AG04450 (cell line): ENCODE results near the gene ECEL1. TPM values are rescaled to one million over a fixed set of nuclear protein-coding genes. Genes with fewer than 3 reads are reported as not detected.

Source experiments
- CTCF ChIA-PET: fragments of 300-600, 350-600 bp; formaldehyde crosslinking; extraction: SDS; loops from one replicate; lab custom pipeline; 2022; ENCODE audit warnings: antibody characterized with exemption, inconsistent platforms; lab: Charles Lee
- POLR2A ChIA-PET: fragments of 350-600 bp; formaldehyde crosslinking; extraction: SDS; loops from one replicate; lab custom pipeline; 2021; ENCODE audit warnings: antibody characterized with exemption, inconsistent platforms; lab: Yijun Ruan, JAX
- DNase-seq: peaks from one replicate; pipeline ENCODE4 v3.0.0-alpha.2; 2011; ENCODE audit warnings: low read depth, low spot score
- H3K27ac ChIP-seq: one replicate; pipeline ENCODE4 v1.5.1; 2012; ENCODE audit warnings: low read depth, low read length, control low read depth
- H3K27me3 ChIP-seq: one replicate; pipeline ENCODE4 v1.6.0; 2012; ENCODE audit warnings: low read length; ENCODE audit not compliant: control insufficient read depth, insufficient read depth
- H3K4me3 ChIP-seq: 2 replicates; pipeline ENCODE4 v1.5.1; 2011; ENCODE audit warnings: mild to moderate bottlenecking, low read depth, low read length, control low read depth
- H3K9me3 ChIP-seq: 2 replicates; pipeline ENCODE4 v1.5.1; 2012; ENCODE audit warnings: low read length; ENCODE audit not compliant: control insufficient read depth, insufficient read depth
- CTCF ChIP-seq: IDR thresholded peaks from 2 replicates; pipeline ENCODE4 v1.5.1; 2011; ENCODE audit warnings: low read depth, low read length, control low read depth, inconsistent platforms
- polyA plus RNA-seq: library from polyadenylated mRNA; depleted of rRNA; stranded (reverse); fragments of >200 nt; gene quantifications from 2 replicates; pipeline ENCODE4 v1.2.3, GENCODE V29; 2011

ECEL1 gene
- polyA plus RNA-seq, 1 experiment, result not detected

GRCh38 chr2:232503809-232504323 is 16.2 kb upstream of the ECEL1 start:
- Histone ChIP-seq H3K4me3 (no peak overlapping the region), H3K27ac (no peak overlapping the region), H3K9me3 (no peaks in the 10 kb centered on the region), H3K27me3 (peaks cover 56% of the 10 kb centered on the region)
- CTCF ChIA-PET, result interaction anchor here (0.5 kb wide), 1 partner anchor 206 kb away, joined by 11 read pairs; no protein-coding TSS in a partner anchor
- no peak for TF ChIP-seq CTCF
- DNase-seq, result no peak
- POLR2A ChIA-PET, result no interaction called here

GRCh38 chr2:232502911-232503808 is 15.5 kb upstream of the ECEL1 start:
- POLR2A ChIA-PET, result no interaction called here
- H3K9me3 ChIP-seq, result no peaks in the 10 kb centered on the region
- no peak overlapping the region for H3K4me3 ChIP-seq
- H3K27me3 ChIP-seq, result peaks cover 53% of the 10 kb centered on the region
- no peak overlapping the region for H3K27ac ChIP-seq
- TF ChIP-seq CTCF, result no peak
- DNase-seq, result no peak
- CTCF ChIA-PET, result no interaction called here

- Histone ChIP-seq H3K4me3 (no peak overlapping the region), H3K9me3 (no peaks in the 10 kb centered on the region), H3K27ac (no peak overlapping the region), H3K27me3 (peaks cover 51% of the 10 kb centered on the region)
- POLR2A ChIA-PET, result no interaction called here
- CTCF ChIA-PET, result no interaction called here
- no peak for TF ChIP-seq CTCF
- DNase-seq, result no peak
Observed at GRCh38 chr2:232502511-232502910, 14.9 kb upstream of the ECEL1 start.

GRCh38 chr2:232501794-232502390 is 14.3 kb upstream of the ECEL1 start:
- H3K9me3 ChIP-seq, result no peaks in the 10 kb centered on the region
- CTCF ChIA-PET, result no interaction called here

More at GRCh38 chr2:232501794-232502390, 14.3 kb upstream of the ECEL1 start:
- Histone ChIP-seq H3K27me3 (peaks cover 55% of the 10 kb centered on the region), H3K4me3 (no peak overlapping the region), H3K27ac (no peak overlapping the region)
- POLR2A ChIA-PET, result no interaction called here
- no peak for DNase-seq
- no peak for TF ChIP-seq CTCF
